ENCODE results near the gene FAM53B.

Gene FAM53B

GRCh38 chr10:124742413-124743190 lies 1.6 kb downstream of the FAM53B start:
- no peaks in the 10 kb centered on the region for H3K36me3 ChIP-seq (ENCODE audit: control insufficient read depth in 1 of 2, insufficient read depth in 2 of 2, low read length in 2 of 2)
- no peaks in the 10 kb centered on the region for H3K27me3 ChIP-seq (ENCODE audit: control insufficient read depth in 1 of 2, insufficient read depth in 2 of 2, low read length in 2 of 2)
- peak overlapping the region; percentile 74 to 93 for H3K4me3 ChIP-seq (ENCODE audit: low read depth in 1 of 2, low read length in 2 of 2)
- H3K4me1 ChIP-seq (ENCODE audit: control insufficient read depth in 1 of 2, insufficient read depth in 2 of 2, low read length in 2 of 2) = peaks cover 69 to 75% of the 10 kb centered on the region in 2 donors
- H3K9me3 ChIP-seq (ENCODE audit: control insufficient read depth in 1 of 2, low read length in 2 of 2) = no peaks in the 10 kb centered on the region
- peak overlapping the region; percentile 48 for H3K27ac ChIP-seq (ENCODE audit: low read depth, low read length)
- H3K9ac ChIP-seq (ENCODE audit: low read depth in 1 of 2, low read length in 2 of 2) = peak overlapping the region; percentile 64 to 71

- Histone ChIP-seq H3K4me3 (ENCODE audit: low read depth in 1 of 2, low read length in 2 of 2) (peak overlapping the region; percentile 74 to 93), H3K36me3 (ENCODE audit: control insufficient read depth in 1 of 2, insufficient read depth in 2 of 2, low read length in 2 of 2) (no peaks in the 10 kb centered on the region), H3K27ac (ENCODE audit: low read depth, low read length) (peak overlapping the region; percentile 48), H3K27me3 (ENCODE audit: control insufficient read depth in 1 of 2, insufficient read depth in 2 of 2, low read length in 2 of 2) (no peaks in the 10 kb centered on the region), H3K9ac (ENCODE audit: low read depth in 1 of 2, low read length in 2 of 2) (peak overlapping the region; percentile 64 to 71), H3K4me1 (ENCODE audit: control insufficient read depth in 1 of 2, insufficient read depth in 2 of 2, low read length in 2 of 2) (peaks cover 76 to 77% of the 10 kb centered on the region in 2 donors), H3K9me3 (ENCODE audit: control insufficient read depth in 1 of 2, low read length in 2 of 2) (no peaks in the 10 kb centered on the region)
These were observed 2.2 kb downstream of the FAM53B start for GRCh38 chr10:124741922-124742412.

DNA sequence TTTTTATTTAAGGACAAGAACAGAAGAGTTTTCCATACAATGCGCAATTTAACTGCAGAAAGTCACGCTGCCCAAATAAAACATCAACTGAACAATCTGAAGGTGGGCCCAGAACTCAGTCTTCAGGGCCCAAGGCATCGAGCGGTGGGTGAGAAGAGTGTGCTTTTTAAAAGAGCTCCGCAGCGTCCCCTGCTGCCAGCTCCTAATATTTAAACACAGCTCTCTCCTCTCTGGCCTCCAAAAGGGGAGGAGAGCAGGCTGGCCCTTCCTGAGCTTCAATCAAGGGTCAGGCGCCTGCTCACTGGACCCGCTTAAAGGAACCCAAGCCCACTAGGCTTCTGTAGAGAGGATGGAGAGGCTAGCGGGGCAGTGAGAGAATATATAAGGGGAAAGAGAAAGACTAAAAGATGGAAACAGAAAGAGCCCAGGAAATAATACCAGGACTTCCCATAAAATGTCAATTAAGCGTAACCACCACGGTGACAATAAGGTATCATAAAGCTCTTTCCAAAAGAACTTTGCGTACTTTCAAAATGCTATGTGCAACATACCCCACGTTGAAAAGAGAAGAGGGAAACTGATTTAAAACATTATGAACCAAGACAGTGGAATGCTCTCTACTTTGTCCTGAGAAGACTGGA lies 2.8 kb downstream of the FAM53B start:
- no peaks in the 10 kb centered on the region for H3K36me3 ChIP-seq (ENCODE audit: control insufficient read depth in 1 of 2, insufficient read depth in 2 of 2, low read length in 2 of 2)
- H3K9ac ChIP-seq (ENCODE audit: low read depth in 1 of 2, low read length in 2 of 2) = peak overlapping the region; percentile 64 to 71
- peak overlapping the region; percentile 61 for H3K27ac ChIP-seq (ENCODE audit: low read depth, low read length)
- H3K9me3 ChIP-seq (ENCODE audit: control insufficient read depth in 1 of 2, low read length in 2 of 2) = no peaks in the 10 kb centered on the region
- peak overlapping the region; percentile 74 to 93 for H3K4me3 ChIP-seq (ENCODE audit: low read depth in 1 of 2, low read length in 2 of 2)
- H3K27me3 ChIP-seq (ENCODE audit: control insufficient read depth in 1 of 2, insufficient read depth in 2 of 2, low read length in 2 of 2) = no peaks in the 10 kb centered on the region
- H3K4me1 ChIP-seq (ENCODE audit: control insufficient read depth in 1 of 2, insufficient read depth in 2 of 2, low read length in 2 of 2) = peaks cover 80% of the 10 kb centered on the region in 2 donors

DNA sequence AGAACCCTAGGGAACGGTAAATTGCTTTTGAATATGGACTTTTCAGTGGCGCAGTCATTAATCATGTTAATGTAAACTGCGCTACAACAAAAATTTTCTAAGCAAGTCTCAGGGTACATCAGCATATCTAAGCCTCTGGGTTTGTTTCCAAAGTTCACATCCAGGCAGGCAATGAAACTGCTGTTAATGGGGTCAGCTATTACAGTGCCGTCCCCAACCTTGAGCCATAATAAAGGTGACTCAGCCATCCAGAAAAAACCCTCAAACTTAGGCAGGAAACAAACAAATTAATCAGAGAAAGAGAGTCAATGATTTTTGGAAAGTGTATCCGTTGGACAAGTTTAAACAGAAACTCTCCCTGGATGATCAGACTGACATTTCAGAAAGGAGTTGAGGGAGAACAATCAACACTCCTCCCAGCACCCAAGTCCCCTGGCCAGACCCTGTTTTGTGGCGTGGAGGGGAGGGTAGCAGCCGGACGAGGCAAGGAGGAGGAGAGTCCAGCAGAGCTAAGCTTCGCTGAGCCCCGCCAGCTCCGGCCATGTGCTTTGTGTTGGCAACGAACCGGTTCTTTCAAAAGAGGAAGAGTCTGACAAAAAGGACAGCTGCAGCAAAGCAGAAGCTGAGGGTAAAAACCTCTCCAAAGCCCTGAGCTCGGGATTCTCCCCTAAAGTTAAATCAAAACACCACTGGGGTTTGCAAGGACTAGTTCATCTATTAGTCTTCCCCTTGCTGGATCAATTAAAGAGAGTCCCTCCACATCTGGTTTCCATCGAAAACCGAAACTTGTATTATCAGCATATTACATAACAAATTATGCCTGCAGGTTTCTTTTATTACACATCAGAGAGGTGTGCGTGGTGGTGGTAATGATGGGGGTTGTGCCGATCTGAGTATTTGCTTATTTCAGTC lies 3.6 kb downstream of the FAM53B start:
- no peaks in the 10 kb centered on the region for H3K9me3 ChIP-seq (ENCODE audit: control insufficient read depth in 1 of 2, low read length in 2 of 2)
- H3K27me3 ChIP-seq (ENCODE audit: control insufficient read depth in 1 of 2, insufficient read depth in 2 of 2, low read length in 2 of 2) = no peaks in the 10 kb centered on the region
- H3K36me3 ChIP-seq (ENCODE audit: control insufficient read depth in 1 of 2, insufficient read depth in 2 of 2, low read length in 2 of 2) = no peaks in the 10 kb centered on the region
- peak overlapping the region; percentile 60 to 93 for H3K4me3 ChIP-seq (ENCODE audit: low read depth in 1 of 2, low read length in 2 of 2)
- peaks cover 80% of the 10 kb centered on the region in 2 donors for H3K4me1 ChIP-seq (ENCODE audit: control insufficient read depth in 1 of 2, insufficient read depth in 2 of 2, low read length in 2 of 2)
- H3K27ac ChIP-seq (ENCODE audit: low read depth, low read length) = peak overlapping the region; percentile 76
- H3K9ac ChIP-seq (ENCODE audit: low read depth in 1 of 2, low read length in 2 of 2) = peak overlapping the region; percentile 64 to 70

GRCh38 chr10:124739986-124740368 lies 4.2 kb downstream of the FAM53B start:
- peaks cover 80 to 81% of the 10 kb centered on the region in 2 donors for H3K4me1 ChIP-seq (ENCODE audit: control insufficient read depth in 1 of 2, insufficient read depth in 2 of 2, low read length in 2 of 2)
- H3K36me3 ChIP-seq (ENCODE audit: control insufficient read depth in 1 of 2, insufficient read depth in 2 of 2, low read length in 2 of 2) = peaks cover 0 to 1% of the 10 kb centered on the region in 2 donors
- H3K27ac ChIP-seq (ENCODE audit: low read depth, low read length) = peak overlapping the region; percentile 76
- no peaks in the 10 kb centered on the region for H3K27me3 ChIP-seq (ENCODE audit: control insufficient read depth in 1 of 2, insufficient read depth in 2 of 2, low read length in 2 of 2)
- H3K4me3 ChIP-seq (ENCODE audit: low read depth in 1 of 2, low read length in 2 of 2) = peak overlapping the region; percentile 37 to 93
- H3K9ac ChIP-seq (ENCODE audit: low read depth in 1 of 2, low read length in 2 of 2) = peak overlapping the region; percentile 44 to 52
- no peaks in the 10 kb centered on the region for H3K9me3 ChIP-seq (ENCODE audit: control insufficient read depth in 1 of 2, low read length in 2 of 2)

GRCh38 chr10:124739119-124739921 lies 4.9 kb downstream of the FAM53B start:
- H3K36me3 ChIP-seq (ENCODE audit: control insufficient read depth in 1 of 2, insufficient read depth in 2 of 2, low read length in 2 of 2) = peaks cover 0 to 8% of the 10 kb centered on the region in 2 donors
- no peaks in the 10 kb centered on the region for H3K27me3 ChIP-seq (ENCODE audit: control insufficient read depth in 1 of 2, insufficient read depth in 2 of 2, low read length in 2 of 2)
- H3K4me3 ChIP-seq (ENCODE audit: low read depth in 1 of 2, low read length in 2 of 2) = peak overlapping the region; percentile 37 to 44
- peak overlapping the region; percentile 15 for H3K27ac ChIP-seq (ENCODE audit: low read depth, low read length)
- peaks cover 82 to 83% of the 10 kb centered on the region in 2 donors for H3K4me1 ChIP-seq (ENCODE audit: control insufficient read depth in 1 of 2, insufficient read depth in 2 of 2, low read length in 2 of 2)
- H3K9me3 ChIP-seq (ENCODE audit: control insufficient read depth in 1 of 2, low read length in 2 of 2) = no peaks in the 10 kb centered on the region
- H3K9ac ChIP-seq (ENCODE audit: low read depth in 1 of 2, low read length in 2 of 2) = peak overlapping the region; percentile 44 to 52

- Histone ChIP-seq H3K4me1 (ENCODE audit: control insufficient read depth in 1 of 2, insufficient read depth in 2 of 2, low read length in 2 of 2) (peaks cover 91% of the 10 kb centered on the region in 2 donors), H3K9ac (ENCODE audit: low read depth in 1 of 2, low read length in 2 of 2) (peak overlapping the region in 1 of 2 donors; percentile 44), H3K27ac (ENCODE audit: low read depth, low read length) (no peak overlapping the region), H3K27me3 (ENCODE audit: control insufficient read depth in 1 of 2, insufficient read depth in 2 of 2, low read length in 2 of 2) (no peaks in the 10 kb centered on the region), H3K4me3 (ENCODE audit: low read depth in 1 of 2, low read length in 2 of 2) (peak overlapping the region in 1 of 2 donors; percentile 44), H3K36me3 (ENCODE audit: control insufficient read depth in 1 of 2, insufficient read depth in 2 of 2, low read length in 2 of 2) (peaks cover 0 to 10% of the 10 kb centered on the region in 2 donors), H3K9me3 (ENCODE audit: control insufficient read depth in 1 of 2, low read length in 2 of 2) (no peaks in the 10 kb centered on the region)
These were observed 5.7 kb downstream of the FAM53B start for GRCh38 chr10:124738441-124738840.

DNA sequence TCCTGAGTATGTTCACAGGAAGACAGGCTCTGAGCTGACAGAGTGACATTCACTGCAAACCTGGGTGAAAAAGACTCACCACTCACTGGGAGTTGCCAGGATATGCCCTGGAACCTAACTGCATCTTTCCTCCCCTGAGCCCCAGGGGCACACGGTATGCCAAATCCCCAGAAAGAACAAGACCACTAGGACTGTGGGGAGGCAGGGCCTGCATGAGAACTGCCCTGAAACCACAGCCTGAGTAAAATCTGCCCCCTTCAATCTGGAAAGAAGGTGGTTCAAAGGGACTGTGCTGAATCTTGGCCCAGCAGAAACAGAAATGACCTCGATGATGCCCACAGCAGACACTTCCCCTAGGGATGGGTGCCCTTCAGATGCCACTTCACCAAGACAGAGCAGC lies 6.5 kb downstream of the FAM53B start:
- Histone ChIP-seq H3K4me1 (ENCODE audit: control insufficient read depth in 1 of 2, insufficient read depth in 2 of 2, low read length in 2 of 2) (peaks cover 97 to 98% of the 10 kb centered on the region in 2 donors), H3K9ac (ENCODE audit: low read depth in 1 of 2, low read length in 2 of 2) (peak overlapping the region; percentile 8 to 44), H3K9me3 (ENCODE audit: control insufficient read depth in 1 of 2, low read length in 2 of 2) (no peaks in the 10 kb centered on the region), H3K4me3 (ENCODE audit: low read depth in 1 of 2, low read length in 2 of 2) (peak overlapping the region in 1 of 2 donors; percentile 26), H3K36me3 (ENCODE audit: control insufficient read depth in 1 of 2, insufficient read depth in 2 of 2, low read length in 2 of 2) (peaks cover 0 to 10% of the 10 kb centered on the region in 2 donors), H3K27ac (ENCODE audit: low read depth, low read length) (peak overlapping the region; percentile 42), H3K27me3 (ENCODE audit: control insufficient read depth in 1 of 2, insufficient read depth in 2 of 2, low read length in 2 of 2) (no peaks in the 10 kb centered on the region)

- H3K9ac ChIP-seq (ENCODE audit: low read depth in 1 of 2, low read length in 2 of 2) = peak overlapping the region; percentile 8 to 44
These were observed 7.0 kb downstream of the FAM53B start for GRCh38 chr10:124737221-124737620.

More at GRCh38 chr10:124737221-124737620, 7.0 kb downstream of the FAM53B start:
- Histone ChIP-seq H3K4me3 (ENCODE audit: low read depth in 1 of 2, low read length in 2 of 2) (peak overlapping the region; percentile 14 to 26), H3K9me3 (ENCODE audit: control insufficient read depth in 1 of 2, low read length in 2 of 2) (no peaks in the 10 kb centered on the region), H3K4me1 (ENCODE audit: control insufficient read depth in 1 of 2, insufficient read depth in 2 of 2, low read length in 2 of 2) (peaks cover 96 to 97% of the 10 kb centered on the region in 2 donors), H3K27ac (ENCODE audit: low read depth, low read length) (peak overlapping the region; percentile 42), H3K36me3 (ENCODE audit: control insufficient read depth in 1 of 2, insufficient read depth in 2 of 2, low read length in 2 of 2) (peaks cover 0 to 11% of the 10 kb centered on the region in 2 donors), H3K27me3 (ENCODE audit: control insufficient read depth in 1 of 2, insufficient read depth in 2 of 2, low read length in 2 of 2) (no peaks in the 10 kb centered on the region)
